ENCODE measurements around the gene IVD. TPM values are rescaled to one million over a fixed set of nuclear protein-coding genes. Genes with fewer than 3 reads are reported as not detected.

Gene IVD
- total RNA-seq, 1 donor from 2014 or later = 12.4 TPM

GRCh38 chr15:40421246-40422157 is 15.9 kb downstream of the IVD start:
- H3K36me3 ChIP-seq (ENCODE audit: control insufficient read depth, insufficient read depth, low read length) = peaks cover 2% of the 10 kb centered on the region
- no peaks in the 10 kb centered on the region for H3K27me3 ChIP-seq (ENCODE audit: control insufficient read depth, insufficient read depth, low read length)
- H3K4me3 ChIP-seq (ENCODE audit: low read depth, low read length) = no peak overlapping the region
- peak; percentile 38 for DNase-seq (ENCODE audit: low read depth)
- peak; percentile 98 for TF ChIP-seq CTCF (IDR thresholded peaks at IDR 0.05; ENCODE audit: insufficient read depth, low read length, severe bottlenecking)
- FAIRE-seq = no peak

GRCh38 chr15:40424483-40425115 is 19.0 kb downstream of the IVD start:
- FAIRE-seq (no peak), DNase-seq (ENCODE audit: low read depth) (no peak)
- H3K4me3 ChIP-seq (ENCODE audit: low read depth, low read length) = no peak overlapping the region
- no peak for TF ChIP-seq CTCF (IDR thresholded peaks at IDR 0.05; ENCODE audit: insufficient read depth, low read length, severe bottlenecking)
- no peaks in the 10 kb centered on the region for H3K27me3 ChIP-seq (ENCODE audit: control insufficient read depth, insufficient read depth, low read length)
- no peaks in the 10 kb centered on the region for H3K36me3 ChIP-seq (ENCODE audit: control insufficient read depth, insufficient read depth, low read length)

GRCh38 chr15:40425681-40426080 is 20.1 kb downstream of the IVD start:
- no peak for FAIRE-seq

GRCh38 chr15:40427188-40427587 is 21.6 kb downstream of the IVD start:
- no peak for FAIRE-seq
- DNase-seq (ENCODE audit: low read depth) = no peak
- TF ChIP-seq CTCF (IDR thresholded peaks at IDR 0.05; ENCODE audit: insufficient read depth, low read length, severe bottlenecking) = no peak
- Histone ChIP-seq H3K36me3 (ENCODE audit: control insufficient read depth, insufficient read depth, low read length) (no peaks in the 10 kb centered on the region), H3K4me3 (ENCODE audit: low read depth, low read length) (no peak overlapping the region), H3K27me3 (ENCODE audit: control insufficient read depth, insufficient read depth, low read length) (peaks cover 3% of the 10 kb centered on the region)

More at GRCh38 chr15:40425681-40426080, 20.1 kb downstream of the IVD start:
- H3K27me3 ChIP-seq (ENCODE audit: control insufficient read depth, insufficient read depth, low read length) = peaks cover 3% of the 10 kb centered on the region
- no peaks in the 10 kb centered on the region for H3K36me3 ChIP-seq (ENCODE audit: control insufficient read depth, insufficient read depth, low read length)
- H3K4me3 ChIP-seq (ENCODE audit: low read depth, low read length) = no peak overlapping the region
- TF ChIP-seq CTCF (IDR thresholded peaks at IDR 0.05; ENCODE audit: insufficient read depth, low read length, severe bottlenecking) = no peak
- no peak for DNase-seq (ENCODE audit: low read depth)

GRCh38 chr15:40428185-40428584 is 22.6 kb downstream of the IVD start:
- no peak for TF ChIP-seq CTCF (IDR thresholded peaks at IDR 0.05; ENCODE audit: insufficient read depth, low read length, severe bottlenecking)
- Histone ChIP-seq H3K36me3 (ENCODE audit: control insufficient read depth, insufficient read depth, low read length) (no peaks in the 10 kb centered on the region), H3K4me3 (ENCODE audit: low read depth, low read length) (no peak overlapping the region), H3K27me3 (ENCODE audit: control insufficient read depth, insufficient read depth, low read length) (peaks cover 5% of the 10 kb centered on the region)
- no peak for FAIRE-seq
- no peak for DNase-seq (ENCODE audit: low read depth)

Data from bronchial epithelial cell (primary cell).